Activated T-cell treated with anti-CD3 and anti-CD28 coated beads, Interleukin-2, amount 50 U/mL, for 24 hours (primary cell): Measurements from ENCODE around the gene CNTNAP2.
"Not testable (repeated sequence)": the region's sequence is repeated elsewhere in the genome, so short reads cannot be mapped to it uniquely, and the experiment has no call there.

Experiments
- DNase-seq: peaks from one replicate; pipeline ENCODE4 v3.0.0-alpha.2; 2020
- H3K27ac Mint-ChIP-seq: 2 replicates; pipeline ENCODE4 v1.8.0; 2020; ENCODE audit warnings: mild to moderate bottlenecking, mixed read lengths
- H3K27me3 Mint-ChIP-seq: 2 replicates; pipeline ENCODE4 v1.8.0; 2020; ENCODE audit warnings: mixed read lengths
- H3K36me3 Mint-ChIP-seq: 2 replicates; pipeline ENCODE4 v1.8.0; 2020; ENCODE audit warnings: low read depth, mixed read lengths
- H3K4me1 Mint-ChIP-seq: 2 replicates; pipeline ENCODE4 v1.8.0; 2020; ENCODE audit warnings: low read depth, mixed read lengths
- H3K4me3 Mint-ChIP-seq: 2 replicates; pipeline ENCODE4 v1.8.0; 2020; ENCODE audit warnings: mild to moderate bottlenecking, moderate library complexity, mixed read lengths
- H3K9me3 Mint-ChIP-seq: 2 replicates; pipeline ENCODE4 v1.8.0; 2020; ENCODE audit warnings: mixed read lengths

CNTNAP2 gene

DNA sequence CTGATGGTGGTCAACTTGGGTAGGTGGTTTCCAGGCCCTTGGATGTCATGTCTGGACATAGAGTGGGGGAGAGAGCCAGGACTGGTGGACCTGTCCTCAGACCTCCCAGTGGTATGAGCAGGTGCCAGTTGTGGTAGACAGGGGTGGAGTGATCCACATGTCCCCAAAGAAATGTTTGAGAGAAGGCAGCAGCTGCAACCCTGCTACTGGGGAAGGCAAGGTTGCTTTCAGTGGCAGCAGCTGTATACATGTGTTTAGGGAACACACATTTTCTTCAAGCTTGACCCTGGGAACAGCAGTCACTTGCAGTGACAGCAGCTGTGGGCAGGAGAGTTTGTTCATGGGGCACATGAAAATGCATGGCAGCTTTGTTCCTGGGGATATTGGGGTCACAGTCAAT is 1591.3 kb downstream of the CNTNAP2 start:
- Mint-ChIP-seq H3K9me3 (peaks cover 25% of the 10 kb centered on the region), H3K4me1 (no peaks in the 10 kb centered on the region), H3K4me3 (no peak overlapping the region), H3K27me3 (no peaks in the 10 kb centered on the region), H3K27ac (no peak overlapping the region), H3K36me3 (no peaks in the 10 kb centered on the region)
- DNase-seq: no peak

DNA sequence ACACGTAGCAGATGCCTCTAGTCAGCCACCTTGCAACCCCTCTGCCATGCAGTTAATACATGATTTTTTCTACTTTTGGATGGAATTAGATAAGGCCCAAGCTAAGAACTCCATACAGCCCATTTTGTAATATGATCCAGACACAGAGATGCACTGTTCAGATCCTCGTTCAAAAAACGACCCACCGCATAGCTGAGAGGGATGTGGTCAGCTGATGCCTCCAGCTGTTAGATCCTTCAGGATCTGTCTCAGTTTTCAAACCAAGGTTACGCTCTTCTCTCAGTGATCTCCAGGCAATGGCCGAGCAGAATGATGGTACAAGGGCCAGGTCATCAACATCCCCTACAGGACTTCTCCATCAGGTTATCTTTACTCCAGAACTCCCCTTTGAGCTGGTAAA is 1592.3 kb downstream of the CNTNAP2 start:
- H3K27me3 Mint-ChIP-seq: no peaks in the 10 kb centered on the region
- H3K27ac Mint-ChIP-seq: no peak overlapping the region
- DNase-seq: no peak
- H3K9me3 Mint-ChIP-seq: peaks cover 31% of the 10 kb centered on the region
- H3K36me3 Mint-ChIP-seq: no peaks in the 10 kb centered on the region
- H3K4me1 Mint-ChIP-seq: no peaks in the 10 kb centered on the region
- H3K4me3 Mint-ChIP-seq: no peak overlapping the region

DNA sequence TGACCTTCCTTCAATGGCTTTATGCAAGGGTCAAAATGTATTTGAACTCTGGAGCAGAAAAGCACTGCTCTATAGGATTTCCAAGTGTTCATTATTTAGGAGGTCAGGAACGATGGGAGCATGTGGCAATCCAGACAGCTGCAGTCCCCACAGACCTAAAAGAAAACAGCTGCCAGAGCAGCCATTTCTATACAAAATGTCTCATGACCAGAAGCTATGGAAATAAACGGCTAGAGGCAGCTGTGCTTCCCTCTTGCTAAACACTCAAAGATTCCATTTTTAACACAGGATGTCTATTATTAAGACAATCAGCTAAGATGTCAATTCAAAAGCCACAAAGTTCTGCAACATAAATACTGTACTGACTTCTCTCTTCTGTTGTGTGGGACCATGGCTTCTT is 1594.8 kb downstream of the CNTNAP2 start:
- Mint-ChIP-seq H3K9me3 (peaks cover 23% of the 10 kb centered on the region), H3K27ac (no peak overlapping the region), H3K4me1 (no peaks in the 10 kb centered on the region), H3K4me3 (no peak overlapping the region), H3K27me3 (no peaks in the 10 kb centered on the region), H3K36me3 (no peaks in the 10 kb centered on the region)
- DNase-seq: no peak

DNA sequence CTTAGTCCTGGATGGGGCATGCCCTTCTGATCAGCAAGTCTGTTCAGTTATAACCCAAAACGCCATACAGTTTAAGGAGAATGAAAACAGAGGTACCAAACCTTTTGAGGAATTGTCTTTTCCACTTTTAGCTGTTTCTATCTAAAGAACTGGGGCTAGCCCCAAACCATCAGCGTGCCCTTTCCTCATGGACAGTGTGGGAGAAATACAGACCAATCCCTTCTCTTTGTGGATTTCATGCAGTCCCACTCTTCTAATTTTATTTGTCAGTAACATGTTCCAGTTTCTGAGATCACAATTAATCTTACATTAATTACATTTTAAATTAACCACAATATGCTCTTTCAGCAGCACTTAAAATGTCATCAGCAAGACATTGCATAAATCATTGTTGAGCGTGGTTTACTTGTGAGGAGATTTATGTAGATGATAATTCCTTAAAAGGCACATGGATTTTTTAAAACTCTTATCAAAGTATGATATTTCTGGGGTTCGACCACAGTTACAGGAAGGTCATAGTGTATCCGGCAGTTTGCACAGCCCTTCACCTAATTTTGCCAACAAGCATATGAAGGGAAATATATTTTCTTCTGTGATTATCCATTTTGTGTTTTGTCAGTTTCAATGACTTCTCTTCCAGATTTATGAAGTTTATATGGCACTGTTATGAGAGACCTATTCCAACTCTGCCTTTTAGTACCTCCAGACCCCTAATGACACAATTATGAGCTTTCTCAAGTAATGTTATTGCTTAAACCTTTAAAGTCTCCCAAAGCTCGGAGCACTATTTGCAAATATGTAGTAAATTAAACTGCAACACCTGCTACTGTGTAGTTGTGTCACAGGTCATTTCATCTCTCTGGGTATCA is 1605.6 kb downstream of the CNTNAP2 start:
- Mint-ChIP-seq H3K4me1 (no peaks in the 10 kb centered on the region), H3K4me3 (no peak overlapping the region), H3K27ac (no peak overlapping the region), H3K36me3 (no peaks in the 10 kb centered on the region), H3K27me3 (no peaks in the 10 kb centered on the region), H3K9me3 (no peaks in the 10 kb centered on the region)
- no peak for DNase-seq

DNA sequence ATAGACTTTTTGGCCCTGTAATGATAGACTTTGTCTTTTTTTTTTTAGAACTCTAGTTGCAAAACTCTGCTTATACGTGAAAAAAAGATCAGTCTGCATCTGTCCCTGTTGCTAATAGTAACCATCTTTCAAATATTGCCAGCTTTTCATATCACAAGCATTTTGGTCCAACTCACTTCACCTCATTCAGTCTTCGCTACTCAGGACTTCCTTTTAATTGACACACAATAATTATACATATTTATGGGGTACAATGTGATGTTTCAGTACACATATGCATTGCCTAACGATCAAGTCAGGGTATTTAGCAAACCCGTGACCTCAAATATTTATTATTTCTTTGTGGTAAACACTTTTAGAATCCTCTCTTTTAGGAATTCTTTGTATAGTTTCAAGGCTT is 1606.9 kb downstream of the CNTNAP2 start:
- no peaks in the 10 kb centered on the region for H3K36me3 Mint-ChIP-seq
- H3K4me3 Mint-ChIP-seq: no peak overlapping the region
- no peaks in the 10 kb centered on the region for H3K4me1 Mint-ChIP-seq
- no peak overlapping the region for H3K27ac Mint-ChIP-seq
- no peak for DNase-seq
- no peaks in the 10 kb centered on the region for H3K27me3 Mint-ChIP-seq
- no peaks in the 10 kb centered on the region for H3K9me3 Mint-ChIP-seq

DNA sequence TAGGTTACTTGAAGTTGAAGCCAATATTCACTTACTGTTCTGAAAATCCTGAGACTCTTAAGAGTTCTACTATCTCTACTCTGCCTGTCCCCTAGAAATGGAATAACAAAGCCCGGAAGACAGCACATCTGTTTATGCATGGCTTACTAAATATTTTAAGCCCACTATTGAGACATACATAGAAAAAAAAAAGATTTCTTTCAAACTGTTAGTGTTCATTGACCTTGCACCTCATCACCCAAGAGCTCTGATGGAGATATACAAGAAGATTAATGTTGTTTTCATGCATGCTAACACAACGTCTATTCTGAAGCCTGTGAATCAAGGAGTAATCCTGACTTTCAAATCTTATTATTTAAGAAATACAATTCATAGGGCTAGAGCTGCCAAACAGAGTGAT is 1614.7 kb downstream of the CNTNAP2 start:
- Mint-ChIP-seq H3K4me1 (no peaks in the 10 kb centered on the region), H3K4me3 (no peak overlapping the region), H3K27me3 (no peaks in the 10 kb centered on the region), H3K27ac (no peak overlapping the region), H3K9me3 (peaks cover 14% of the 10 kb centered on the region), H3K36me3 (no peaks in the 10 kb centered on the region)
- no peak for DNase-seq

DNA sequence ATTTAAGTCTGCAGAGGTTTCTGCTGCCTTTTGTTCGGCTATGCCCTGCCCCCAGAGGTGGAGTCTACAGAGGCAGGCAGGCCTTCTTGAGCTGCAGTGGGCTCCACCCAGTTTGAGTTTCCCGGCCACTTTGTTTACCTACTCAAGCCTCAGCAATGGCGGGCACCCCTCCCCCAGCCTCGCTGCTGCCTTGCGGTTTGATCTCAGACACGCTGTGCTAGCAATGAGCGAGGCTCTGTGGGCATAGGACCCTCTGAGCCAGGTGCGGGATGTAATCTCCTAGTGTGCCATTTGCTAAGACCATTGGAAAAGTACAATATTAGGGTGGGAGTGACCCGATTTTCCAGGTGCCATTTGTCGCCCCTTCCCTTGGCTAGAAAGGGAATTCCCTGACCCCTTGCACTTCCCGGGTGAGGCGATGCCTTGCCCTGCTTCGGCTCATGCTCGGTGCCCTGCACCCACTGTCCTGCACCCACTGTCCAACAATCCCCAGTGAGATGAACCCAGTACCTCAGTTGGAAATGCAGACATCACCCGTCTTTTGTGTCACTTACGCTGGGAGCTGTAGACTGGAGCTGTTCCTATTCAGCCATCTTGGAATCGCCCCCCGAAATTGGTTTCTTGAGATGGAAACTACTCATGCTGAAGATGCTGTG is 1621.1 kb downstream of the CNTNAP2 start:
- H3K4me1 Mint-ChIP-seq: not testable (repeated sequence)

DNA sequence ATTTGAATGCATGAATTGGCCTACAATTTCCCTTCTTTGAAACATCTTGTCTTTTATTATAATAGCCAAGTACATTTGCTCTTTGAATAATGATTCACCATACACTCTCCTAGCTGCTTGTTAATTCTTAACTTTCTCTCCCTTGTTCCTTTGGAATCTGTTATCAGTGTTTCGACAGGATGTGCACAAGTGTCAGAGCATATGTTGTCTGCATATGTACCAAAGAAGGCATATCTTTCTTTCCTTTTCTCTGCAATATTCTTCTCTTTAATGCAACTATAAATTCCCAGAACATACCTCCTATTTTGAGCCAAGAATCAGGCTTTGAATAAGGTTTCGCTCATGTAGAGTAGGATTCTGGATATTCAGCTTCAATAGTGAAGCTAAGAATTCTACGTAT is 1625.7 kb downstream of the CNTNAP2 start:
- Mint-ChIP-seq H3K27me3 (no peaks in the 10 kb centered on the region), H3K4me3 (no peak overlapping the region), H3K4me1 (no peaks in the 10 kb centered on the region), H3K27ac (no peak overlapping the region), H3K9me3 (peaks cover 8% of the 10 kb centered on the region), H3K36me3 (no peaks in the 10 kb centered on the region)
- no peak for DNase-seq

More for the DNA sequence above, 1621.1 kb downstream of the CNTNAP2 start:
- not testable (repeated sequence) for H3K4me3 Mint-ChIP-seq, H3K27ac Mint-ChIP-seq, H3K36me3 Mint-ChIP-seq, H3K27me3 Mint-ChIP-seq, DNase-seq
- H3K9me3 Mint-ChIP-seq: peaks cover 10% of the 10 kb centered on the region

DNA sequence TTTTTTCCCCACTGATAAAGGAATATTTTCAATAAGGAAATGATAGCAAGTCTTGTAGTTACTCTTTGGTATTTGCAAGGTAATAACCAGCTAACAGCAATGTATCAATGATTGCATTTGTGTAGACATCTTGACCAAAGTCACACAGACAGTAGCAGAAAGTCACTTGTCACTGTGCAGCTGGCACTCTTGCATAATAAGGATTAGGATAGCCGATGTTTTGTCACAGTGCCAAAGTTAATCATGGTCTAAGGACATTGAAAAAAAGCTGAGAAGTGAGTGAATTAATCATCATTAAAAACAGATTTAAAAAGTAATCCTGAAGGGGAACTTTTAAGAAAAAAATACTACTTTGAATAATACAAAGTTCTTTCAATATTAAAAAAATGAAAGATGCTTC is 1639.7 kb downstream of the CNTNAP2 start:
- H3K9me3 Mint-ChIP-seq: no peaks in the 10 kb centered on the region
- H3K27me3 Mint-ChIP-seq: no peaks in the 10 kb centered on the region
- no peak overlapping the region for H3K4me3 Mint-ChIP-seq

DNA sequence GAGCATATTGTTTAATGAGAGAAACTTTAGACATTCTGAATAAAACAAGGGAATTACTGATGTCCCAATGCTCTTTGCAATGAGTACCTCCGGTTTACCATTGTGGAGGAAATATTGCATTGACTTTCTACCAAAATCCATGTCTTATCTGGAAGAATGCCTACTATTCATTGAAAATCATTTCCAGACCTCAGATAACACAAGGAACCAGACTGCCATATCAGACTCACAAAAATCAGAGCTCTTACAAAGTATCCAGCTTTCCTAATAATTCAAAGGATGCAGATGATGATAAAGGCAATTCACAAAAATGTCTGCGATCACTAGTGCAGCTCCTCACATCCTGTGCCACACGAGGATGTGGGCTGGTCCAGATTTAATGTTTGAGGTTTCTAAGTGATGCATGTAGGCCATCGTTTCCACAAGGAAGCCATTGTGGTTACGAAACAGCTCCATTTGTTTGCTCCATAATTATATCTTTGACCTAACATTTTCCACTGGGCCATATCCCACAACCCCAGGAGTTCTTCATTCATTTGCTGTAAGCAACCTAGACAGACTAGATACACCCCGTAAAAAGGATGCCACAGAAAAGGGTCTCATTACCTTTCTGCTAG is 1642.8 kb downstream of the CNTNAP2 start:
- H3K9me3 Mint-ChIP-seq: no peaks in the 10 kb centered on the region
- H3K4me1 Mint-ChIP-seq: no peaks in the 10 kb centered on the region
- no peaks in the 10 kb centered on the region for H3K36me3 Mint-ChIP-seq
- no peaks in the 10 kb centered on the region for H3K27me3 Mint-ChIP-seq
- H3K27ac Mint-ChIP-seq: no peak overlapping the region
- no peak for DNase-seq
- no peak overlapping the region for H3K4me3 Mint-ChIP-seq

More for the DNA sequence above, 1639.7 kb downstream of the CNTNAP2 start:
- no peak for DNase-seq
- Mint-ChIP-seq H3K27ac (no peak overlapping the region), H3K36me3 (no peaks in the 10 kb centered on the region), H3K4me1 (no peaks in the 10 kb centered on the region)

DNA sequence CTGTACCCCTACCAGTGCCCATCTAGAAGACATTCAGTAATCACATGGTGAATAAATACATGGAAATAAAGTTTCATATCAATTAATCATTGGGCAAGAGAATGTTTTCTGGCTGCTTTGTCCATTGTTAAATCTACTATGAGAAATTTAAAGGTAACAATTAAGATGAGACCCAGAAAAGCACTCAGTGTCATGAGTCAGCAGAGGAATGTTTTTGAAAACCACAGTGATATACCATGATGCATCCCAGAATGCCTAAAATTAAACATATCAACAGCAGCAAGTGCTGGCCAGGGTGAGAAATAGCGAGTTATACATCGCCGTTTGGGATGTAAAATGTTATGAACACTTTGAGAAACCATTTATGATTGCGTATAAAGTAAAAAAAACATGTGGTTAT is 1648.7 kb downstream of the CNTNAP2 start:
- no peaks in the 10 kb centered on the region for H3K4me1 Mint-ChIP-seq
- no peak overlapping the region for H3K27ac Mint-ChIP-seq
- no peak for DNase-seq
- H3K36me3 Mint-ChIP-seq: no peaks in the 10 kb centered on the region
- no peaks in the 10 kb centered on the region for H3K27me3 Mint-ChIP-seq
- no peaks in the 10 kb centered on the region for H3K9me3 Mint-ChIP-seq
- H3K4me3 Mint-ChIP-seq: no peak overlapping the region

DNA sequence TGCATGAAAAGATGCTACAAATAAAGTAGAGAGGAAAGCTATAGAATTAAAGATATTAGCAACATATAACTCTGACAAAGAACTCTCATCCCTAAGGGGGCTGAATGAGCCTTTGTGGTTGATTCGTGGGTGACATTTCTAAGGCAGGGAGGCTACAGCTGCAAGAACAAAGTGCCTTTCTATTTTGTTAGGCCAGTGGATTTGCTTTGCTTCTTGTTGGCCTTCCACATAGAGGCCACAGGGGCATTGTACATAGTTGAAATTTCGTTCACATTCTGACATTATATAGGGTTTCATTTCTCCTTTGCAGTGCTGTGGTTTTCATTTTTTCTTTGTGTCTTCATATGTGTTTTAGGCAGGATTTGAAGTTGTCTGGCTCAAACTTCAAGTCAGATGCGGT is 1654.7 kb downstream of the CNTNAP2 start:
- Mint-ChIP-seq H3K9me3 (no peaks in the 10 kb centered on the region), H3K4me1 (no peaks in the 10 kb centered on the region), H3K36me3 (no peaks in the 10 kb centered on the region), H3K27ac (no peak overlapping the region), H3K4me3 (no peak overlapping the region), H3K27me3 (no peaks in the 10 kb centered on the region)
- no peak for DNase-seq

DNA sequence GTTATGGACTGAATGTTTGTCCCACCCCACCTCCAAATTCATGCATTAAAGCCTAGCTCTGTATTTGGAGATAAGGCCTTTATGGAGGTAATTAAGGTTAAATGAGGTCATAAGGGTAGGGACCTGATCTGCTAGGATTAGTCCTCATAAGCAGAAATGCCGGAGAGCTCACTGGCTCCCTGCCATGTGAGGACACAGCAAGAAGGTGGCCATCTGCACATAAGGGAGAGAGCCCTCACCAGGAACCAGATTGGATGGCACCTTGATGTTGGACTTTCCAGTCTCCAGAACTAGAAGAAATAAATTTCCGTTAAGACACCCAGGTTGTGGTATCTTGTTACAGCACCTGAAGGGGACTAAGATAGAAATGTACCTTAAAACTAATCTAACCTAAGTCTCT is 1657.9 kb downstream of the CNTNAP2 start:
- DNase-seq: no peak
- no peaks in the 10 kb centered on the region for H3K36me3 Mint-ChIP-seq

DNA sequence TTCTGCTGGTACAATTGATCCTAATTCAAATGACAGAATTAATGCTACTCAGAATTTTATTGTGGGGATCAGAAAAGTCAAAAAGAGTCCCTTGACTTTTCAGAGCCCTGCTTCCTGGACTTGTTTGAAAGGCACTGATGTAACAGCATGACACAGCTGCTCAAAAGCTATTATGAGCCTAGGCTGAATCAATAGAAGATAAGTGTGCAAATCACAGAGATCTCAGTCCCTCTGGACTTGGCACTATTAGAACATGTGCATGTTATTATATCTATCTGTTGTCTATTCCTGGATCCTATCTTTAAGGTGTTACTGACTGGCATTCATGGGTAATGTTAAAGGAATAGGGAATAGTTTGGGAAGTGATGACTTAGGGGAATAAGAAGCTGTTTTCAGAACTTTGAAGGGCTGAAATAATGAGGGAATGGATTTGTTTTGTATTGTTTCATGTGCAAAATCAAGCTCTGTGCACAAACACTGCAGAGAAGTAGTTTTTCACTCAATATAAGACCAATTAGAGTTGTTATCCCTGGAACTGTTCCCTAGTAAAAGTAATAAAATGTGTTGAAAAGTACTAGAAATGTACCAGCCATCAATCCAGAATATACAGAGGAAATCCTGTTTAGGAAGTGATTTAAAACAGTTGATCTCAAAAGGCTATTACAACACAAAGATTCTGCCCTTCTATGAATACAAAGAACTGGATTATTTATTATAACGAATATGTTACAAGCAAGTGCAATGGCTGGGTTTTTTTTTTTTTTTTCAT is 1659.1 kb downstream of the CNTNAP2 start:
- H3K9me3 Mint-ChIP-seq: no peaks in the 10 kb centered on the region
- no peaks in the 10 kb centered on the region for H3K36me3 Mint-ChIP-seq
- DNase-seq: no peak
- H3K27me3 Mint-ChIP-seq: no peaks in the 10 kb centered on the region
- H3K4me1 Mint-ChIP-seq: no peaks in the 10 kb centered on the region
- H3K27ac Mint-ChIP-seq: no peak overlapping the region
- H3K4me3 Mint-ChIP-seq: no peak overlapping the region

More for the DNA sequence above, 1657.9 kb downstream of the CNTNAP2 start:
- Mint-ChIP-seq H3K27ac (no peak overlapping the region), H3K27me3 (no peaks in the 10 kb centered on the region), H3K4me3 (no peak overlapping the region), H3K4me1 (no peaks in the 10 kb centered on the region), H3K9me3 (no peaks in the 10 kb centered on the region)
